Measurements from ENCODE around the gene TMA7B.
"Not testable (repeated sequence)": the region's sequence is repeated elsewhere in the genome, so short reads cannot be mapped to it uniquely, and the experiment has no call there.

Gene TMA7B

DNA sequence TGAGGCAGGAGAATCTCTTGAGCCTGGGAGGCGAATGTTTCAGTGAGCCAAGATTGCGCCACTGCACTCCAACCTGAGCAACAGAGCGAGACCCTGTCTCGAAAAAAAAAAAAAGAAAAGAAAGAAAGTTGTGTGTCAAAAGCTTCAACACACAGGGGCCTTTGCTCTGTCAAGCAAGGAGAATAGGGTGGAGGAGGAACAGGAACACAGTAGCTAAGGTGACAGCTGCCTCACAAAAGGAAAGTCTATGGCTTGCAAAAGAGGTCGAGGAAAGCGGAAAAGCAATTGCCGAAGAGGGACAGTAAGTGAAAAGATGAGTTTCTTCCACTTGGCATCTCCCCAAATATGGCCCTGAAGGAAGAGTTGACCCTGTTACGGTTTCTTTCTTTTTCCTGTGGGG lies 26.5 kb upstream of the TMA7B start:
- no peak for DNase-seq

DNA sequence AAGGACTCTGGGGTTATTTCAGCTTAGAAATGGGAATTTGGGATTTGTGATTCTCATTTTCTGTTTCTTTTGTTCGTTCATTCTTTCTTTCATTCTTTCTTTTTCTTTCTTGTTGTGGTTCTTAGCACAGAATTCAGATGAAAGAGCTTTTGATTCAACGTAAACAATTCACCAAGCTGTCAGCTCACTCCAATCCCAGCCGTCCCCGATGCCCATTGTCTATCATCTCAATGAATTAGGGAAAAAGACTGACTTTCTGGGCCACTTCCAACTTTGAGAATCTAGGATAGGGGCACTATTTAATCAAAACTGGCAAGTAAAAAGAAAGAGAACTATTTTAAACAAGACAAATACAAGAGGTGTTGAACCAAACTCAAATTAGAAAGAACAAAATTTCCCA lies 25.1 kb upstream of the TMA7B start:
- DNase-seq, result no peak

GRCh38 chr22:39935612-39936011 lies 24.6 kb upstream of the TMA7B start:
- DNase-seq, result no peak

DNA sequence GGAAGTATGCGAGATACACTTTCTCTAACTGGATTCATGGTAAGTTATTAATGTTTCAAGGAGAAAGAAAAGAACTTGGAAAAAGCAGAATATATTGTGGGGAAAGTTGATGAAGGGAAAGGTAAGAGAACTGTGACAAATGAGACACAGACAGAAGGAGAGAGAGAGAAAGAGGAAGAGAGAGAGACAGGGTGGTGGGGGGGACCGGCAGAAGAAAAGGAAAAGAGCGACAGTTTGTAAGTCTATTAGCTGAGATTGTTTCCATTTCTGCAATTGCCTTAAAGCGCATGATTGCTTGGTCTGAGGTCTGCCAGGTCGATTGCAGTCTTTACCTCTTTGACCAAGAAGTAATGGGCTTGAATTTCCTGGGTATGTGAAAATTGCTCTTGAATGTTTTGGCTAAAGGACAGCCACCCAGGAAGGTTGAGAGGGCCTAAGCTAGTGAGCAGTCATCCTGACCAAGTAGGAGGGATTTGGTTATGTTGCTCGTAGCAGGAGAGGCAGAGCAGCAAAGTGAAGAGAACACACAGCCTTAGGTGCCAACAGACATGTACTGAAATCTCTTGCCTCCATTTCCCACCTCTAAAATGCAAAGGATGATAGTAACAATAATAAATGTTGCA lies 23.6 kb upstream of the TMA7B start:
- no peak for DNase-seq

DNA sequence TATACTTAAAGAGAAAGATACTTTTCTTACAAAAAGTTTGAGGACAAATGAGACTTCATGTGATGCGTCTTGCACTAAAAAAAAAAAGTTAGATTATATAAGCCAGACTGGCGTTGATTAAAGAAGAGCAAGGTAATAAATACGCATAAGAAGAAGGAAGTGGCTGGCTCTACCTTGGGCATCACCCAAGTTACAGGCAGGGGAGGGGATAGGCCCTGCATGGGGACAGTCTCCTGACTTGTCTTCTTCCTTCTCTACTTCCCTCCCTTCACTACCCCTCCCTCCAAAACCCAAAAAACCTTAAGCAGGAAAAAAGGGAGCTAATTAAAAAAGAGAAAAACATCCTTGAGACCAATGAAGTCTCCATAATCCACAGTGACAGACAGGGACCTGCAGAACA lies 22.3 kb upstream of the TMA7B start:
- no peak for DNase-seq

DNA sequence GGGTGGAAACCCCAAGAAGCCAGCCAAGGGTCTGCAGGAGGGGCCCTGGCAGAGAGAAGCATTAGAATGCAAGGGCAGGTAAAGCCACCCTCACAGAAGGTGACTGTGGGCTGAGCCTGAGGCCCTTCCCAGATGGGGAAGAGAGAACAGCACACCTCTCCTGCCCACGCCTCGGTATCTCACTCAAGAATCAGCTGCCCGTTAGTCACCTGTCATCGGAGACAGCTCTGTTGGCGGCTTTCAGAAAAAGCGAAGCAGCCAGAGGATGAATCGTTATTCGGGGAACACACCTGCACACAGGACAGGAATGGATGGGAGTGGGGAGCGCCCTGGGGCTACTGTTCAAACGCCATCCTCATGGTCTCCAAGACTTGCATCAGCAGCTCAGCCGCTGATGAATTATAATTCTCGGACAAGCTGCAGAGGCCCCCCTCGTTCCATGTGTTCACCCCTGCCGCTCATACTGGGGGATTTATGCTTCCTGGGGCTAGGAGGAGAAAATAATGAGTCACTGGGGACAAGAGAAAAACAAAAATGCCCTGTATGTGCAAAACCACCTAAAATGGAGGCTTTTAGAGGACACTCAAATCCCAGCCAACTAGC lies 21.6 kb upstream of the TMA7B start:
- DNase-seq, result no peak

GRCh38 chr22:39939830-39940229 lies 20.4 kb upstream of the TMA7B start:
- no peak for DNase-seq

- DNase-seq, result no peak
Measured at GRCh38 chr22:39940757-39941305, 19.4 kb upstream of the TMA7B start.

DNA sequence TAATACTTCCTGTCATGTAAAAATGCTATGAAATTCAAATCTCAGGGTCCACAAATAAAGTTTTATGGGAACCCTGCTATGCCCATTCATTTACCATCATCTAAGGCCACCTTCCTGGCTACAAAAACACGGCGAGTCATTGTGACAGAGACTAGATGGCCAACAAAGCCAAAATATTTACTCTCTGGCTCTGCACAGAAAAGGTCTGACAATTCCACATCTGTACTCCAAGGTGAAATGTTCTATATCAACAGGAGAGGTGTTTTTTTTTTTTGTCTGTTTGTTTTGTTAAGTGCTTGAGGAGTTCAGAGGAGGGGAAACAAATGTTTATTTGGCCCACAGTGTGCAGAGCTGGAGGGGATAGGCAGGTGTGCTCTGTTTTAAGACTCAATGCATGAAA lies 18.6 kb upstream of the TMA7B start:
- no peak for DNase-seq

DNA sequence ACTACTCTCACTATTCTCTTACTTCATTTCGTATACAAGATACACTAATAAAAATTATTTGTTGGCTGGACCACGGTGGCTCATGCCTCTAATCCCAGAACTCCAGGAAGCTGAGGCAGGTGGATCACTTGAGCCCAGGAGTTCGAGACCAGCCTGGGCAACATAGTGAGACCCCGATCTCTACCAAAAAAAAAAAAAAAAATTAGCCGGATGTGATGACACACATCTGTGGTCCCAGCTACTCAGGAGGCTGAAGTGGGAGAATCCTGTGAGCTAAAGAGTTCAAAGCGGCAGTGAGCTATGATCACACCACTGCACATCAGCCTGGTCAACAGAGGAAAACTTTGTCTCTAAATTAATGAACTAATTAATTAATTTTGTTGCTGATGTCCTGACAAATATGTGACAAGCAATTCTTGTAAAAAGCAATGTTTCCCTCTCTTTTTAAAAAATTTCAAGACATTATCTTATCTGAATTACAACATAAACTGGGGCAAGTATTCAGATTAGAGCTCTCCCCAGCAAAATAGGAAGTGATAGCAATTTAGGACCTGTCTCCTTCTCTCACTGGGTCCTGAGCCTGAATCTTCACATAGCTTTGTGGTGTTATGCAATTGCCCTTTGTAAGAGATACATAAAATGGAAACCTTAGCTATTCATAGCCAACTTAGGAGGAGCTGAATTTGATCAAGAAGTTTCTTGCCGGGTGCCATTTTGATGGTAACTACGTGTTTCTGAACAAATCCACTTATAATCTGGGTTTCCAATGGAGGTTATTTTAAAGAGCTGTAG lies 17.6 kb upstream of the TMA7B start:
- no peak for DNase-seq

DNA sequence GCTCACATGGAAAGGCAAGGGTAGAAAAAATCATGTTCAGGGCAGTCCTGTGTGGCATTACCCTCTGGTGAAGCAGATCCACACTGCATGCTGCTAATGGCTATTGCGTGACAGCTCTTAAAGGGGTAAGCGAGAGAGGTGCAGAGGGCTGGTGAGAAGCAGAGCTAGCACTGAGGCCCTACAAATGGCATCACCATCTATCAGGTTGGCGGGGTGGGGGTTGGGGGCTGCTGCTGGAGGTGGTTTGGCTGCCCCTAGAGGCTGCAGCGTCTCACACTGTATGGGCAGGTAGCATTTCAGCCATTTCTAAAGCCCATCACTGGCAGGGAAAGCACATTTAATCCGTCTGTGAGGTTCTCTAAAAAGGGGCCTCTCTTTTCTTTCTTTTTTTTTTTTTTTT lies 16.9 kb upstream of the TMA7B start:
- DNase-seq, result no peak

GRCh38 chr22:39943953-39944872 lies 16.0 kb upstream of the TMA7B start:
- no peak for DNase-seq

- no peak for DNase-seq
Measured at GRCh38 chr22:39946126-39946502, 14.1 kb upstream of the TMA7B start.

- no peak for DNase-seq
Measured at GRCh38 chr22:39946503-39947219, 13.5 kb upstream of the TMA7B start.

- DNase-seq, result no peak
Measured at GRCh38 chr22:39947220-39948216, 12.7 kb upstream of the TMA7B start.

- no peak for DNase-seq
Measured at GRCh38 chr22:39949964-39950737, 10.0 kb upstream of the TMA7B start.

DNA sequence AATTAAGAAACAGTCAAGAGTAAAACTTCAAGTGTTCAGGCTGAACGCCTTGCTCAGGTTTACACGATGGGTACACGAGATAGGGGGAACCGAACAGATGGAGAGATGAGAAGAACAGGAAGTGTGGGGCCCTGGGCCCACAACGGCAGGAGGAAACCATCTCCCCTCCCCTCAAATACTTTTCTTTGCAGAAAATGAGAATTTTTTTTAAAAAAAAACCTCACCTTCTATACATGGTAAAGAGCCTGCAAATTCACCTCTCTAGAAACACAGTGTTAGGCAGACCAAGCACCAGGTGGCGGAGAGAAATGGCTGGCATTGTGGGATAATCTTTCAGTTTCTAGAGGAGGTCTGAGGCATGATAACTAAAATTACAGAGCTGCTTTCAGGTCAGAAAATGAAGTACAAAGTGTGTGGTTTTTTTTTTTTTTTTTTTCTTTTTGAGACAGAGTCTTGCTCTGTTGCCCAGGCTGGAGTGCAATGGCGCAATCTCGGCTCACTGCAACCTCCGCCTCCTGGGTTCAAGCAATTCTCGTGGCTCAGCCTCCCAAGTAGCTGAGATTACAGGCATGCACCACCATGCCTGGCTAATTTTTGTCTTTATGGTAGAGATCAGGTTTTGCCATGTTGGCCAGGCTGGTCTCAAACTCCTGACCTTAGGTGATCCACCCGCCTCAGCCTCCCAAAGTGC lies 8.4 kb upstream of the TMA7B start:
- not testable (repeated sequence) for DNase-seq

GRCh38 chr22:39952347-39952746 lies 7.8 kb upstream of the TMA7B start:
- DNase-seq, result no peak

GRCh38 chr22:39953101-39953500 lies 7.1 kb upstream of the TMA7B start:
- DNase-seq, result no peak

Data from activated CD8-positive, alpha-beta memory T cell treated with anti-CD3 and anti-CD28 coated beads for 24 hours (primary cell).